HG02870 (cell line): ENCODE data around the gene TMEM145.
"Not testable (repeated sequence)": the region's sequence is repeated elsewhere in the genome, so short reads cannot be mapped to it uniquely, and the experiment has no call there.

ENCODE experiments used
- ATAC-seq: cut with Tn5 transposase; IDR thresholded peaks from one replicate; pipeline ENCODE4 v1.9.1; 2021; ENCODE audit warnings: mild to moderate bottlenecking, moderate library complexity; ENCODE audit not compliant: unreplicated experiment

TMEM145 gene

GRCh38 chr19:42313096-42313839 is at the start of gene TMEM145:
TMEM145 (plus strand) TSS chr19:42313309; CDS start chr19:42313377, 68 bp downstream.
- ATAC-seq = no peak

DNA sequence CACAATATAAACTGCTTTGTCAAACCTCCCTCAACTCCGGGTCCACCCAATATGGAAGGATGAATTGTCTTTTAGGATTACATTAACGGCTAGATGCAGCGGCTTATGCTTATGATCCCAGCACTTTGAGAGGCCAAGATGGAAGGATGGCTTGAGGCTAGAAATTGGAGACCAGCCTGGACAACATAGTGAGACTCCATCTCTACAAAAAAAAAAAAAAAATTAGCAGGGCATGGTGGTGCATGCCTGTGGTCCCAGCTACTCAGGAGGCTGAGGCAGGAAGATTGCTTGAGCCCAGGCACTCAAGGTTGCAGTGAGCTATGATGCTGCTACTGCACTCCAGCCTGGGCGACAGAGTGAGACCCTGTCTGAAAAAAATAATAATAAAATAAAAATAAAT is 47.0 kb upstream of the TMEM145 start:
- ATAC-seq = not testable (repeated sequence)

GRCh38 chr19:42266928-42267603 is 46.0 kb upstream of the TMEM145 start:
- not testable (repeated sequence) for ATAC-seq

DNA sequence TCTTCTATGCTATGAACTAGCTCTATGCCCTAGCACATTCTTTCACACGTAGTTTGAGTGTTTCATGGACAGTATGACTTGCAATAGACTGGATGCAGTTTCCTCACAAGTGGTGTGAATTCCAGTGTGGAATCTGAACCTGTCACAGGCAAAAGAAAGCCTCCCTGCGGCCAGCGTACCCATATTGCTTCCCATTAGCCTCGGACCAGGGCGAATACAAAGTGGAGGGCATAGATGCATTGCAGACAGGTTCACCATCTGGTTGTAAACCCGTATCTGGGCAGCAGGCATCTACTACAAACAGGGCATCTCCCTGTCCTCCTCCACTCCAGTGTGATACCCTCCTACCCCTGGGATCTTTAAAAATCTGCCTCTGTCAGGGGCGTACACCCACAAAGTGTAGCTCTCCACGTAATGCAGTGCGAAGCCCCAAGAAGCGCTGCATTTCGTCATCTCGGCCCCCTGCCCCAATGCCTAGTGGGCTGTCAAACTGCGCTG is 45.4 kb upstream of the TMEM145 start:
- no peak for ATAC-seq

- ATAC-seq = peak; percentile 51
Measured at GRCh38 chr19:42268142-42268703, 44.9 kb upstream of the TMEM145 start.

DNA sequence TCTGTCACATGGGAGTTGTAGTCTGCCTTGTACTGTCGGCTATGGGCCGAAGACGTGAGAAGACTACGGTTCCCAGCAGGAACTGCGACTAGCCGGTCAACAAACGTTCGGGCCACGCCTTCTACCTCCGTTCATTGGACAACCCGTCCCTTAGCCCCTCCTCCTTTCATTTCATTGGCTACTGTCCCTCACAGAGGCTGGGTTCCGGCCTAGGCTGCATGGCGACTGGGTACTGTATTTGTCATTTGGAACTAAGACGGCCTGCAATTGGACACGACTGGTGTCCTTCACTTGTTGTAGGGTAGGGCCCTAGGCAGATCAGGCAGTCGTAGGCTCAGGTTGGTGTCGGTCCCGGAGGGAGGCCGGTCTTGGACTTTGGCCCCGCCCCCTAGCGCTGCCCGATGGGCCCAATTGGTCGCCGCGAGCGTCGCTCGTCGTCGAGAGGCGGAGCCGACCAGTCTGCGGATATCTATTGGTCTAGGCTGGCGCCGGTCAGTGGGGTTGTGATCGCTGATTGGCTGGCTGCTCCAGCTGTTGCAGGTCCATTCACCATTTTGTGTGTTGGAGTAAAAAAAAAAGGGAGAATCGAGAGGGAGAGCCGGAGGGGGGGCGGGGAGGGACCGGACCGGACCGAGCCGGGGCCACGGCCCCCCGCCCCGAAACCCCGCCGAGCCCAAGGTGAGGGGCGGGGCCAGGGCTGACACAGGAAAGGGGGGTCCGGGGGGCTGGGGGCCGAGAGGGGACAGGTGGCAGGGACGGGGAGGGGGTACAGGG is 44.2 kb upstream of the TMEM145 start, which contains the start of gene CIC:
Gene CIC (plus strand): TSS at position 549 of the 774 bp plus-strand sequence. CDS start 2,532 bp downstream, outside the sequence.
- ATAC-seq = peak; percentile 70

DNA sequence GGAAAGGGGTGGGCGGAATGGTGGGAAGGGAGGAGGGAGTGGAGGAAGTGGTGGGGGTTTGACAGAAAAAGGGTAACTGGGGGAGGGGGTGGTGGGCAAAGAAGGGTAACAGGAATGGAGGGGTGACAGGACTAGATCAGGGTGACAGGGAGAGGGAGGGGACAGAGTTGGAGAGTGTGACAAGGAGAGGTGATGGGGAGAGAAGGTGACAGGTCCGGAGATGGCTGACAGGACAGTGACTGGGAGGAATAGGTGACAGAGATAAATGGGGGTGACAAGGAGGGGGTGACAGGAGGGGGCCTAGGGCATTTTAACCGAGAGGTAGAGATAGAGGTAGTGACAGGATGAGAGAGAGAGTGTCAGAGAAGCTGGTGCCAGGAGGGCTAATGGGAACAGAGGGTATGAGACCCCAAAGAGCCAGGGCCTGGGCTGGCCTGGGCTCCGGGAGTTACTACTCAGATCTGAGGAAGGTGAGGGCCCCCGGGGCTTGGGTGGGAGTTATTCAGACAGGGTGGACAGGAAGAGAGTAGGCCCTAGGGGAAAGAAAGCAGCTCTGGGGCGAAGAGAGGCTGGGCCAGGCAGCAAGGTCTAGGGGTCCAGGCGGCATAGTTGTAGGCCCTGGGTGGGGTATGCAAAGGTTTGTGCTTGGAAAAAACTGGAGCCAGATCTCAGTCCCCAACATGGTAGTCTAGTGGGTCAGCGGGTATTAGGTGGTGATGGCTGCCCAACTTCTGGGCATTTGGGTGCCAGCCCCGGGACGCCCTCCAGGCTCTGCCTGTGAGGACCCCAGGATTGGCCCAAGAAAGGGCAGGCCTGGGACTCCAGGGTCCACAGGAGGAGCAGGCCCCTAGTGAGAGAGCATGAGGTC is 43.4 kb upstream of the TMEM145 start:
- no peak for ATAC-seq

- no peak for ATAC-seq
Measured at GRCh38 chr19:42270346-42271044, 42.6 kb upstream of the TMEM145 start.

GRCh38 chr19:42271045-42271419 is 42.1 kb upstream of the TMEM145 start:
- no peak for ATAC-seq

GRCh38 chr19:42271861-42272534 is 41.1 kb upstream of the TMEM145 start:
- ATAC-seq = no peak

GRCh38 chr19:42272535-42272897 is 40.6 kb upstream of the TMEM145 start:
- no peak for ATAC-seq

- ATAC-seq = no peak
Measured at GRCh38 chr19:42272989-42273406, 40.1 kb upstream of the TMEM145 start.

GRCh38 chr19:42273407-42274064 is 39.6 kb upstream of the TMEM145 start:
- no peak for ATAC-seq

GRCh38 chr19:42274065-42274682 is 38.9 kb upstream of the TMEM145 start:
- ATAC-seq = no peak

GRCh38 chr19:42275103-42275502 is 38.0 kb upstream of the TMEM145 start:
- ATAC-seq = no peak

- ATAC-seq = no peak
Measured at GRCh38 chr19:42275517-42275916, 37.6 kb upstream of the TMEM145 start.

- no peak for ATAC-seq
Measured at GRCh38 chr19:42276284-42276683, 36.8 kb upstream of the TMEM145 start.

- no peak for ATAC-seq
Measured at GRCh38 chr19:42276821-42277220, 36.3 kb upstream of the TMEM145 start.
